Stomach (tissue), 9 donors: Measurements from ENCODE around the gene CCKAR. TPM values are rescaled to one million over a fixed set of nuclear protein-coding genes. Genes with fewer than 3 reads are reported as not detected.
"Not testable (repeated sequence)": the region's sequence is repeated elsewhere in the genome, so short reads cannot be mapped to it uniquely, and the experiment has no call there.

Experiments
- DNase-seq, 2 donors: peaks; one replicate each; pipeline versions ENCODE4 v3.0.0 to v3.0.0-alpha.2; 2013 to 2019
- H3K27ac ChIP-seq, 5 donors: fragments of 200-600 bp in 4 of 5; sonication (generic) in 4 of 5; one replicate each; pipeline ENCODE4 v1.5.1; 2013 to 2019; ENCODE audit warnings: mild to moderate bottlenecking in 1 of 5, moderate library complexity in 1 of 5
- H3K27me3 ChIP-seq, 3 donors: fragments of 200-600 bp; sonication (generic); one replicate each; pipeline ENCODE4 v1.5.1; 2017 to 2019; ENCODE audit warnings: mixed run types in 1 of 3
- H3K36me3 ChIP-seq, 4 donors: fragments of 200-600 bp; sonication (generic); 1 replicate in 3 of 4; 2 replicates in 1 of 4; pipeline ENCODE4 v1.5.1; 2016 to 2019
- H3K4me1 ChIP-seq, 4 donors: fragments of 200-600 bp; sonication (generic); one replicate each; pipeline ENCODE4 v1.5.1; 2016 to 2019
- H3K4me3 ChIP-seq, 4 donors: fragments of 200-600 bp; sonication (generic) in 3 of 4; one replicate each; pipeline ENCODE4 v1.5.1; 2016 to 2019; ENCODE audit warnings: mild to moderate bottlenecking in 1 of 4
- H3K9me3 ChIP-seq, 4 donors: fragments of 200-600 bp; sonication (generic); one replicate each; pipeline ENCODE4 v1.5.1; 2016 to 2019
- CTCF ChIP-seq, 7 experiments: fragments of 450-650 bp in 4 of 7; fragments of 200-600 bp in 3 of 7; sonication (generic) in 3 of 7; IDR thresholded peaks; one replicate each; pipeline ENCODE4 v1.5.1; 2016 to 2019; ENCODE audit warnings: antibody characterized with exemption in 7 of 7, control low read depth in 2 of 7, mild to moderate bottlenecking in 1 of 7
- EP300 ChIP-seq: sonication (generic); formaldehyde crosslinking; IDR thresholded peaks from one replicate; pipeline ENCODE4 v1.6.1; 2017; ENCODE audit warnings: antibody characterized with exemption
- POLR2A ChIP-seq, 4 donors: fragments of 450-650 bp; IDR thresholded peaks; one replicate each; pipeline ENCODE4 v1.6.1; 2016; ENCODE audit warnings: antibody characterized with exemption in 4 of 4, control low read depth in 2 of 4, mild to moderate bottlenecking in 1 of 4, moderate library complexity in 1 of 4
- POLR2AphosphoS5 ChIP-seq, 3 donors: sonication (generic); formaldehyde crosslinking; IDR thresholded peaks; one replicate each; pipeline ENCODE4 v1.6.1; 2016; ENCODE audit warnings: antibody characterized with exemption in 3 of 3
- WGBS, 5 donors: extraction: QIAGEN DNeasy Blood & Tissue Kit in 3 of 5; methylation state at CpG; one replicate each; pipeline versions ENCODE4 v1.1.5 to v1.1.7; 2013 to 2018; 5-methylcytosine and 5-hydroxymethylcytosine counted together
- intact Hi-C: fragments of 100-400 bp; cut with DNase I; formaldehyde crosslinking; loops from one replicate; pipeline ENCODE4 v1.15.1; 2023; ENCODE audit warnings: low total_unique reads
- polyA plus RNA-seq, 3 donors: library from polyadenylated mRNA; stranded (reverse); fragments of 200-250 nt; gene quantifications; one replicate each; pipeline ENCODE4 v1.2.3, GENCODE V29; 2013
- total RNA-seq, 5 donors: library from RNA; depleted of rRNA; stranded (reverse); fragments of >200 nt; gene quantifications; one replicate each; pipeline versions ENCODE4 v1.1.0 to v1.2.3, GENCODE V29; 2014 to 2016
- donor health status: healthy with polysubstance abuse.
- donor health status: Bipolar disorder and iron deficiency.
- donor health status: healthy.

Gene CCKAR
- total and polyA plus RNA-seq, 8 donors: 1.4 to 21.1 (median 7.6) TPM; not detected in 1

GRCh38 chr4:26509681-26510333 lies 19.5 kb upstream of the CCKAR start:
- DNase-seq: peak in 1 of 2 donors; percentile 23
- Histone ChIP-seq H3K27ac (no peak overlapping the region), H3K9me3 (no peaks in the 10 kb centered on the region), H3K27me3 (no peaks in the 10 kb centered on the region), H3K4me3 (no peak overlapping the region), H3K4me1 (peaks cover 0 to 9% (median 2%) of the 10 kb centered on the region in 4 donors), H3K36me3 (no peaks in the 10 kb centered on the region)
- 71 to 85% (median 74%) methylated on average over 8 of the region's 8 CpGs for WGBS, 5 donors
- intact Hi-C loops: no loop called here
- TF ChIP-seq EP300 (no peak), CTCF (IDR thresholded peaks at IDR 0.05) (no peak), POLR2AphosphoS5 (IDR thresholded peaks at IDR 0.05) (no peak), POLR2A (IDR thresholded peaks at IDR 0.05) (no peak)

- H3K4me3 ChIP-seq: no peak overlapping the region
- no peak for TF ChIP-seq CTCF (IDR thresholded peaks at IDR 0.05)
- TF ChIP-seq POLR2A (IDR thresholded peaks at IDR 0.05): no peak
- TF ChIP-seq POLR2AphosphoS5 (IDR thresholded peaks at IDR 0.05): no peak
- TF ChIP-seq EP300: no peak
- no peak overlapping the region for H3K27ac ChIP-seq
- intact Hi-C loops: no loop called here
- peaks cover 0 to 26% (median 9%) of the 10 kb centered on the region in 4 donors for H3K4me1 ChIP-seq
- H3K9me3 ChIP-seq: no peaks in the 10 kb centered on the region
- no peak for DNase-seq
- 88 to 93% (median 89%) methylated on average over 4 of the region's 4 CpGs for WGBS, 5 donors
- no peaks in the 10 kb centered on the region for H3K36me3 ChIP-seq
- H3K27me3 ChIP-seq: no peaks in the 10 kb centered on the region
These were observed 17.0 kb upstream of the CCKAR start for GRCh38 chr4:26507286-26507685.

GRCh38 chr4:26503844-26504243 lies 13.6 kb upstream of the CCKAR start:
- no peaks in the 10 kb centered on the region for H3K36me3 ChIP-seq
- H3K4me3 ChIP-seq: no peak overlapping the region
- peak overlapping the region in 3 of 5 donors; percentile 54 to 58 (median 54) for H3K27ac ChIP-seq
- H3K4me1 ChIP-seq: peaks cover 0 to 20% (median 7%) of the 10 kb centered on the region in 4 donors
- H3K9me3 ChIP-seq: peaks cover 0 to 8% (median 3%) of the 10 kb centered on the region in 4 donors
- intact Hi-C loops: no loop called here
- DNase-seq: no peak
- no peaks in the 10 kb centered on the region for H3K27me3 ChIP-seq
- TF ChIP-seq POLR2AphosphoS5 (IDR thresholded peaks at IDR 0.05): no peak
- TF ChIP-seq CTCF (IDR thresholded peaks at IDR 0.05): no peak
- TF ChIP-seq EP300: no peak
- TF ChIP-seq POLR2A (IDR thresholded peaks at IDR 0.05): no peak
- WGBS, 5 donors: 37 to 45% (median 40%) methylated on average over 4 of the region's 4 CpGs

- H3K9me3 ChIP-seq: peaks cover 0 to 8% (median 3%) of the 10 kb centered on the region in 4 donors
- no peak overlapping the region for H3K4me3 ChIP-seq
- 20 to 40% (median 23%) methylated on average over 5 of the region's 5 CpGs for WGBS, 5 donors
- DNase-seq: peak in 1 of 2 donors; percentile 34
- no peaks in the 10 kb centered on the region for H3K27me3 ChIP-seq
- no peaks in the 10 kb centered on the region for H3K36me3 ChIP-seq
- peaks cover 0 to 20% (median 7%) of the 10 kb centered on the region in 4 donors for H3K4me1 ChIP-seq
- intact Hi-C loops: no loop called here
- H3K27ac ChIP-seq: peak overlapping the region in 4 of 5 donors; percentile 54 to 58 (median 56)
- TF ChIP-seq POLR2AphosphoS5 (IDR thresholded peaks at IDR 0.05) (peak in 1 of 3 donors; percentile 21), EP300 (no peak)
These were observed 13.1 kb upstream of the CCKAR start for GRCh38 chr4:26503427-26503826.

- 92 to 95% (median 94%) methylated on average over 9 of the region's 9 CpGs for WGBS, 5 donors
These were observed 10.3 kb upstream of the CCKAR start for GRCh38 chr4:26500565-26500999.

More at GRCh38 chr4:26500565-26500999, 10.3 kb upstream of the CCKAR start:
- H3K27ac ChIP-seq, DNase-seq, H3K27me3 ChIP-seq, H3K9me3 ChIP-seq, H3K36me3 ChIP-seq, H3K4me3 ChIP-seq, intact Hi-C loops: not testable (repeated sequence)
- peaks cover 0 to 20% (median 7%) of the 10 kb centered on the region in 4 donors for H3K4me1 ChIP-seq
